ENCODE data around the gene NBEA. TPM values are rescaled to one million over a fixed set of nuclear protein-coding genes. Genes with fewer than 3 reads are reported as not detected.

NBEA gene
- total and polyA plus RNA-seq, 11 donors: 5.0 to 39.2 (median 23.2) TPM

GRCh38 chr13:35646056-35646774 lies 704.1 kb downstream of the NBEA start:
- TF ChIP-seq CTCF (IDR thresholded peaks at IDR 0.05): no peak
- TF ChIP-seq POLR2A (IDR thresholded peaks at IDR 0.05): no peak
- H3K4me1 ChIP-seq: peaks cover 0 to 6% (median 0%) of the 10 kb centered on the region in 12 donors
- no peak overlapping the region for H3K27ac ChIP-seq
- H3K27me3 ChIP-seq: no peaks in the 10 kb centered on the region
- H3K9me3 ChIP-seq: no peaks in the 10 kb centered on the region
- no peak for DNase-seq
- peaks cover 0 to 15% (median 0%) of the 10 kb centered on the region in 9 donors for H3K36me3 ChIP-seq
- intact Hi-C loops (cut with DNase I): loop anchor here in 1 of 10 donors (10.0 kb wide), 1 partner anchor 139 kb away; no protein-coding TSS in a partner anchor
- WGBS, 4 donors: 92 to 95% (median 94%) methylated on average over 7 of the region's 7 CpGs
- no peak overlapping the region for H3K4me3 ChIP-seq
- ATAC-seq: no peak

GRCh38 chr13:35648201-35648600 lies 706.1 kb downstream of the NBEA start:
- no peak for TF ChIP-seq CTCF (IDR thresholded peaks at IDR 0.05)
- TF ChIP-seq POLR2A (IDR thresholded peaks at IDR 0.05): no peak
- Histone ChIP-seq H3K4me1 (peaks cover 0 to 6% (median 0%) of the 10 kb centered on the region in 12 donors), H3K4me3 (no peak overlapping the region), H3K9me3 (no peaks in the 10 kb centered on the region), H3K36me3 (peaks cover 0 to 22% (median 0%) of the 10 kb centered on the region in 9 donors), H3K27ac (no peak overlapping the region), H3K27me3 (no peaks in the 10 kb centered on the region)
- DNase-seq: no peak
- no peak for ATAC-seq
- WGBS, 4 donors: 64 to 70% (median 66%) methylated on average over 4 of the region's 4 CpGs
- intact Hi-C loops (cut with DNase I): loop anchor here in 1 of 10 donors (10.0 kb wide), 1 partner anchor 137 kb away; no protein-coding TSS in a partner anchor

- intact Hi-C loops (cut with DNase I): loop anchor here in 1 of 10 donors (10.0 kb wide), 1 partner anchor 136 kb away; no protein-coding TSS in a partner anchor
- no peak overlapping the region for H3K27ac ChIP-seq
- DNase-seq: no peak
- ATAC-seq: peak in 2 of 4 donors; percentile 20 to 50
- H3K9me3 ChIP-seq: no peaks in the 10 kb centered on the region
- TF ChIP-seq POLR2A (IDR thresholded peaks at IDR 0.05) (no peak), CTCF (IDR thresholded peaks at IDR 0.05) (no peak)
- H3K4me3 ChIP-seq: no peak overlapping the region
- no peaks in the 10 kb centered on the region for H3K27me3 ChIP-seq
- WGBS, 4 donors: 75 to 83% (median 78%) methylated on average over 4 of the region's 4 CpGs
- peaks cover 0 to 6% (median 0%) of the 10 kb centered on the region in 12 donors for H3K4me1 ChIP-seq
- H3K36me3 ChIP-seq: peaks cover 0 to 29% (median 0%) of the 10 kb centered on the region in 9 donors
Observed at GRCh38 chr13:35649162-35649561, 707.1 kb downstream of the NBEA start.

DNA sequence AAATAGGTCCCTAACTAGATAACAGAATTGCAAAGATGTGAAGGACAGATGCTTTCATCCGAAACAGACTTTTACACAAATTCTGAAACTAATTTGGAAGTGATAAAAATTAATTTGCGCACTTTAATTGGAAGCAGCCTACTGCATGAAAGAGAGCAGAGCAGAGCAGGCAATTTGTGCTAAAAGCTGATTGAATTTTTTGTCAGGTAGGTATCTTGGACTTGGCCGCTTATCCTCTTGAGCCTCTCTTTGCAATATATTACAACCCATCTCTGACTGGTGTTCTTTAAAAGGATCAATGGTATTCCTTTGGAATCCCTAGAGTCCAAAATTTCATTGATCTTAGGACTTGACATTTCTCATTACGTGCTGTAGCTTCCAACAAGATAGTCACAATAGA lies 717.7 kb downstream of the NBEA start:
- Histone ChIP-seq H3K27ac (no peak overlapping the region), H3K4me3 (no peak overlapping the region), H3K36me3 (peaks cover 0 to 18% (median 5%) of the 10 kb centered on the region in 9 donors), H3K4me1 (no peaks in the 10 kb centered on the region), H3K27me3 (no peaks in the 10 kb centered on the region), H3K9me3 (no peaks in the 10 kb centered on the region)
- DNase-seq (no peak), ATAC-seq (no peak)
- 95 to 98% (median 97%) methylated on average over 4 of the region's 4 CpGs for WGBS, 4 donors
- TF ChIP-seq POLR2A (IDR thresholded peaks at IDR 0.05): no peak
- no peak for TF ChIP-seq CTCF (IDR thresholded peaks at IDR 0.05)
- intact Hi-C loops (cut with DNase I): no loop called here

All from heart left ventricle (tissue), 16 donors.